Measurements from ENCODE around the gene TH.
"Not testable (repeated sequence)": the region's sequence is repeated elsewhere in the genome, so short reads cannot be mapped to it uniquely, and the experiment has no call there.

The TH gene

DNA sequence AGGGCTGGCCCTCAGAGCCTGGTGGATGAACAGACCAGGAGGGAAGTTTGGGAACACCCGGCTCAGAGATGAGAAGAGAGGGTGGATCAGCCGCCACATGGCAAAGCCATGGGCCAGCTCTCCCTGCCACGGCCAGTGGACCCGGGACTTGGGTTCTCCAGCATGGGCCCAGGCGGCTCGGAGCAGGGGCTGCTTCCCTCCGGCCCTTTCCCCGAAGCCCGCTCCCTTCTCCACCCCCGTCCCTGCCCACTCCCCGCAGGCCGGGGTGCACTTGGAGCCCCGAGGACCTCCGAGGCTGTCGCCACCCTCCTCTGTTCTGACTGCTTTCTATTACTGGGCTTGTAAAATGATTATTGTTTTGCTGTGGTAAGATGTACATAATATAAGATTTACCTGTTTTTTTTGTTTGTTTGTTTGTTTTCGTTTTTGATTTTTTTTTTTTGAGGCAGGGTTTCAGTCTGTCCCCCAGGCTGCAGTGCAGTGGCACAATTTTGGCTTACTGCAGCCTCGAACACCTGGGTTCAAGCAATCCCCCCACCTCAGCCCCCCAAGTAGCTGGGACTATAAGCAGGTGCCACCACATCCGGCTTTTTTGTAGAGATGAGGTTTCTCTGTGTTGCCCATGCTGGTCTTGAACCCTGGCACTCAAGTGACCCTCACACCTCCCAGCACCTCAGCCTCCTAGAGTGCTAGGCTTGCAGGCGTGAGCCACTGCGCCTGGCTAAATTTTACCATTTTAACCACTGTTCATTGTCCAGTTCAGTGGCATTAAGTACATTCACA lies 11.3 kb upstream of the TH start:
- ATAC-seq (ENCODE audit: low read depth): no peak
- Mint-ChIP-seq H3K27me3 (peaks cover 10% of the 10 kb centered on the region), H3K4me1 (no peaks in the 10 kb centered on the region), H3K4me3 (no peak overlapping the region), H3K27ac (no peak overlapping the region), H3K9me3 (no peaks in the 10 kb centered on the region), H3K36me3 (no peaks in the 10 kb centered on the region)
- DNase-seq (ENCODE audit: low spot score in 2 of 2): no peak

DNA sequence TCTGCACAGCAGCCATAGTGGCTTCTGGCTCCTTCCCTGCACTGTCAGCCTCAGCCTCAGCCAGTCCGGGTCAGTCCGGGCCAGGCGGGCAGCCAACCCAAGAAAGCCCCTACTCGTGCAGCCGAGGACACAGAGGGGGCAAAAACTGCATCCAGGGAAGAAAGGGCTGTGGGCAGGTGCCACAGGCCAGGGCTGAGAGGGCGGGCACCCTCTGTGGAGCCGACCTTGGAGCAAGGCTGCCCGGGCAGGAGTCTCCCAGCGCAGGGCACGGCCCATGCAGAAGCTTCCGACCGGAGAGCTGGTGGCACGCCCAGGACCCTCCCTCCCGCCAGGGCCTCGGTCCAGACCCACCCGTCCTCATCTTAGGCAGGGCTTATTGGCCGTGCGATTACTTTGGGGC lies 10.5 kb upstream of the TH start:
- ATAC-seq (ENCODE audit: low read depth) (no peak), DNase-seq (ENCODE audit: low spot score in 2 of 2) (no peak)

DNA sequence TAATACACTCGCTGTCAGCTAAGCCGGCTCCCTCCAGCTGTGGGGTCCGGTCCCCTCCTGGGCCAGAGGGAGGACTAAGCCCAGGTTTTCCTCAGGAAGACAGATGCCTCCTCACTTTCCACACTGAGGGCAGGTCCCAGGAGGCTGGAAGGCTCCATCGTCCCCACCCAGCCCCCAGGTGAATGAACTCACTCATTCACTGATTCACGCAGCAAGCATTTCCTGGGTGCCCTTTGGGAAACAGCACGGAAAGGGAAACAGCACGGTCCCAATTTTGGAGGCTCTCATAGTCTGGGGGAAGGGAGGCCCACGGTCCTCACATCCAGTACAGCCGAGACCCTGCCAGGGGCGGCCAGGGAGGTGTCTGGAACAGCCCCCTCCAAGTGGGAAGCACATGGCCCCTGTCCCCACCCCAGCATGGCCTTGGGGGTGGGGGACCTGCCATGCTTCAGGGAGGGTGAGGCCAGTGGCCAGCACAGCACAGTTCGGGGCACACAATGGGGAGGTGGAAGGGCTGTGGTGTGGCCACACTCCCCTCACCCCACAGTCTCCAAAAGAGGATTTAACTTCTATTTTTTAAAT lies 9.3 kb upstream of the TH start:
- H3K4me1 Mint-ChIP-seq: no peaks in the 10 kb centered on the region
- ATAC-seq (ENCODE audit: low read depth): no peak
- peaks cover 7% of the 10 kb centered on the region for H3K27me3 Mint-ChIP-seq
- no peaks in the 10 kb centered on the region for H3K36me3 Mint-ChIP-seq
- H3K27ac Mint-ChIP-seq: no peak overlapping the region
- DNase-seq (ENCODE audit: low spot score in 2 of 2): no peak
- H3K4me3 Mint-ChIP-seq: no peak overlapping the region
- no peaks in the 10 kb centered on the region for H3K9me3 Mint-ChIP-seq

More for the DNA sequence above, 10.5 kb upstream of the TH start:
- peaks cover 10% of the 10 kb centered on the region for H3K27me3 Mint-ChIP-seq
- no peaks in the 10 kb centered on the region for H3K36me3 Mint-ChIP-seq
- no peak overlapping the region for H3K27ac Mint-ChIP-seq
- H3K9me3 Mint-ChIP-seq: no peaks in the 10 kb centered on the region
- H3K4me3 Mint-ChIP-seq: no peak overlapping the region
- no peaks in the 10 kb centered on the region for H3K4me1 Mint-ChIP-seq

DNA sequence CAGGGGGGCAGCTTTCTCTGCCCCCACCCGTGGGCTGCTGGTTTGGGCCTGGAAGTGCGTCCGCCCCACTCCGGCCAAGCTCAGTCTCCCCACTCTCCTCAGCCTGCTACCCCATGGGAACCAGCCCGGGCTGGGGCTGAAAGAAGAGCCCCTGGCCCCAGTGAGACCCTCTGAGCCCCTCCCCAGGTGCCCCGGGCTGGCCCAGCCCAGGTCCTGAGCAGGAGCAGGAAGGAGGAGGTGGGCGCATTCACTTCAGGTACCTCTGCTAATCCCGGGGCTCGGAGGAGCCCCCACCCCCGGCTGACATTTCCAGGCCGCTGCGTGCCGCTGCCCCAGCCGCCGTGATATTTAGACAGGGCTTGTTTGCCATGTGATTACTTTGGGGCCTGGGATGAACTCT lies 8.7 kb upstream of the TH start:
- no peak overlapping the region for H3K27ac Mint-ChIP-seq
- H3K27me3 Mint-ChIP-seq: peaks cover 7% of the 10 kb centered on the region

DNA sequence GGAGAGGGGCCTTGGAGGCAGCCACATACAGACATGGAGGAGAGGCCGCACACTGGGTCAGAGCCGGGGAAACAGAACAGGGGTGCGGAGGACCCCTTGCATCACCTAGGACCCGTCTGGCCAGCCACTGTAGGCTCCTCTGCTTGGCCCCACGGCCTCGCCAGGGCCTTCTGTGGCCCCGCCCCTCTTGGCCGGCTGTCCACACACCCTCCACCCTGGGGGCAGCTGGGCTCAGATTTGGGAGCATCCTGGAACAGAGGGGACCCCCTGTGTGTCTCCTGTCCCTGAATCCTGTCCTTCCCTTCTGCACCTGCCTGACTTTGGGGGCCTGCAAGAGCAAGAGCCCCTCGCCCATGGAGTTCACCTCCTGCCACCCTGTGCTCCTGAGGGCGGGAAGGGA lies 7.9 kb upstream of the TH start:
- H3K4me3 Mint-ChIP-seq: no peak overlapping the region
- no peaks in the 10 kb centered on the region for H3K36me3 Mint-ChIP-seq
- no peaks in the 10 kb centered on the region for H3K9me3 Mint-ChIP-seq
- no peaks in the 10 kb centered on the region for H3K27me3 Mint-ChIP-seq
- DNase-seq (ENCODE audit: low spot score in 2 of 2): no peak
- no peaks in the 10 kb centered on the region for H3K4me1 Mint-ChIP-seq
- no peak overlapping the region for H3K27ac Mint-ChIP-seq
- ATAC-seq (ENCODE audit: low read depth): no peak

More for the DNA sequence above, 8.7 kb upstream of the TH start:
- ATAC-seq (ENCODE audit: low read depth) (no peak), DNase-seq (ENCODE audit: low spot score in 2 of 2) (no peak)
- no peak overlapping the region for H3K4me3 Mint-ChIP-seq
- H3K36me3 Mint-ChIP-seq: no peaks in the 10 kb centered on the region
- H3K4me1 Mint-ChIP-seq: no peaks in the 10 kb centered on the region
- H3K9me3 Mint-ChIP-seq: no peaks in the 10 kb centered on the region

DNA sequence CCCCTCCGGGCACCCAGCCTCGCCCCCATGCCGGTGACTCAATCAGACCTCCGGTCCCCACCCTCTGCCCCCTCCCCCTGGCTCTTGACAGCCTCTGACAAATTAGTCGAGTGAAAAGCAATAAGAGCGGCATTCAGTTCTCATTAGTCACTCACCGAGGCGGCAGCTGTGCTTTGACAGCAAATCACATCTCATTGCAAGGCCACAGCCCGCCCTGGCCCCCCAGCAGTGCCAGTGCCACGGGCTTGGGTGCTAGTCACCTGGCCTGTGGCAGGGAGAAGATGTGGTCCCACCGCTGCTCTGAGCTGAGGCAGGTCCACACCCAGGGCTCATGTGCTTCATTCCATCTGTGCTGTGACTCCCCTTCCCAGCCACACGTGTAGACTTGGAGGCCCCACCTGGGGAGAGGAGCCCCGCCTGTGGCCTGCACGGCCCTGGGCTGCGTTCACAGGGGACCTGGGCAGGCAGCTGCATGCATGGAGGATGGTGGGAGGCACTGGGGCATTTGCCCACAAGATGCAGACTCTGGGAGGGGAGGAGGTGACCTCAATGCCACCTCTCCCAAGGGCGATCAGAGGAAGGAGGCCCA lies 7.4 kb upstream of the TH start:
- DNase-seq (ENCODE audit: low spot score in 2 of 2) (no peak), ATAC-seq (ENCODE audit: low read depth) (no peak)
- Mint-ChIP-seq H3K4me3 (no peak overlapping the region), H3K27ac (no peak overlapping the region), H3K27me3 (no peaks in the 10 kb centered on the region), H3K36me3 (no peaks in the 10 kb centered on the region), H3K4me1 (no peaks in the 10 kb centered on the region), H3K9me3 (no peaks in the 10 kb centered on the region)

DNA sequence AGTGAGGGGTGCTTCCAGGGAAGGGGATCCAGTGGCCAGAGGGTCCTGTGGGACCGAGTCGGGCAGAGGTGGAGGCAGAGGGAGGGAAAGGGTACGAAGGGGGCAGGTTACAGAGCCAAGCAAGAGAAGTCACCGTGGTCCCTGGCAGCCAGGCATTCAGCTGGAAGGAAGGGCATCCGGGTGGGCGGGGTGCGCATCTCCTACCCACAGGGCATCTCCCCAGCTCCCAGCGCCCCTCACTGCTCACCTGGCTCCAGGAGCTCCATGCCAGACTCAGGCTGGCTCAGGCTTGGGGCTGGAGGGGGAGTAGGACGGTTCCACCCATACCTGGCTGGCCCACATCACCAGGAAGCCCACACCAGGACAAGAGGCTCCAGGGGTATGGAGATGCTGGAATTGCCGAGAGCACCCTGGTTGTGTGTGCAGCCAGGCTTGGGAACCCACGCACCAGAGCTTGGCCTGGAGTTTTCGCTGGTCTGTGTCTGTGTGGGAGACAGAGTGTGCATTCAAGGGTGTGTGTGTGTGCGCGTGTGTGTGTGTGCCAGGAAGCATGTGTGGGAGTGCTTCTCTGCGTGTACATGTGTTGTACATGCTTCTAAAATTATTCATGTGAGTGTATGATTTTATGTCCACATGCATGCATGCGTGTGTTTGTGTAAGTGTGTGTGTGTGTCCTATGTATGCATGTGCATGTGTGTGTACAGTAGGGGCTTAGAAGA lies 6.6 kb upstream of the TH start:
- not testable (repeated sequence) for H3K4me3 Mint-ChIP-seq; H3K27ac Mint-ChIP-seq; H3K27me3 Mint-ChIP-seq; DNase-seq (ENCODE audit: low spot score in 2 of 2); H3K36me3 Mint-ChIP-seq; H3K4me1 Mint-ChIP-seq; ATAC-seq (ENCODE audit: low read depth); H3K9me3 Mint-ChIP-seq

DNA sequence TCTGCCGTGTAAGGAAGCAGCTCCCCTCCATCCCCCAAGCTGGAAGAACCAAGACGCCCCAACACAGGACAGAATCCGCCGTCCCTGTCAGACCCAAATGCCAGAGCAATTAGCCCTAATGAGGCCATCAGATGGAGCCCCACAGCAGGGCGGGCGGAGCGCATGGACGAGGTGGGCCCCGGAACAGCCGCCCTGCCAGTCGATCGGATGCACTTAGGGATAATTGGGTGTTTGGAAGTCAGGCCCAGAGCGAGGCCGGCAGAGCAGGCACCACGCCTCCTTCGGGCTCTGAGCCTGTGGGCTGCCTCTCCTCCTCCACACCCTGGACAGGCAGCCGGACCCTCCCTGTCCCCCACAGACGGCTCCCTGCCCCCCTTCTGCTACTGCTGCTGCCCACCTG lies 5.5 kb upstream of the TH start:
- H3K27ac Mint-ChIP-seq: no peak overlapping the region
- no peaks in the 10 kb centered on the region for H3K4me1 Mint-ChIP-seq
- DNase-seq (ENCODE audit: low spot score in 2 of 2) (no peak), ATAC-seq (ENCODE audit: low read depth) (no peak)
- H3K4me3 Mint-ChIP-seq: no peak overlapping the region
- no peaks in the 10 kb centered on the region for H3K27me3 Mint-ChIP-seq
- H3K9me3 Mint-ChIP-seq: no peaks in the 10 kb centered on the region
- no peaks in the 10 kb centered on the region for H3K36me3 Mint-ChIP-seq

DNA sequence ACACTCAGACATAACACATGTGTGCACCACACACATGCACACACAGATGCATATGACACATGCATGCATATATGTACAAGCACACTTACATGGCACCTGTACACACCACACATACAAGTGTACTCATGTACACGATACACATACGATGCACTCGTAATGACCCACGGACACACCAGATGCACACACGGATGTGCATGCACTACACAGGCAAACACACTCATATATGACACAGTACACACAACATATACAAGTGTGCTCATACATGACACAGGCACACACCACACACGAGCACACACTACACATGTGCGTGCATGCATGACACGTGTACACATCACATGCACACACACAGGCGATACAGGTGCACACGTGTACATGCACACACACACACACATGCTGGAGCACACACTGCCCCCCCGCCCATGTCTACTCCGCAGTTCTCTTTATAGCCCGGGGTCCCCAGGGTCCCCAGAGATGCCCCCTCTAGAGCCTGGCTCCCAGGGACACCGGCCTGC lies 4.8 kb upstream of the TH start:
- Mint-ChIP-seq H3K27me3 (no peaks in the 10 kb centered on the region), H3K27ac (no peak overlapping the region), H3K36me3 (no peaks in the 10 kb centered on the region), H3K4me1 (no peaks in the 10 kb centered on the region), H3K4me3 (no peak overlapping the region), H3K9me3 (no peaks in the 10 kb centered on the region)
- DNase-seq (ENCODE audit: low spot score in 2 of 2): no peak
- ATAC-seq (ENCODE audit: low read depth): no peak

DNA sequence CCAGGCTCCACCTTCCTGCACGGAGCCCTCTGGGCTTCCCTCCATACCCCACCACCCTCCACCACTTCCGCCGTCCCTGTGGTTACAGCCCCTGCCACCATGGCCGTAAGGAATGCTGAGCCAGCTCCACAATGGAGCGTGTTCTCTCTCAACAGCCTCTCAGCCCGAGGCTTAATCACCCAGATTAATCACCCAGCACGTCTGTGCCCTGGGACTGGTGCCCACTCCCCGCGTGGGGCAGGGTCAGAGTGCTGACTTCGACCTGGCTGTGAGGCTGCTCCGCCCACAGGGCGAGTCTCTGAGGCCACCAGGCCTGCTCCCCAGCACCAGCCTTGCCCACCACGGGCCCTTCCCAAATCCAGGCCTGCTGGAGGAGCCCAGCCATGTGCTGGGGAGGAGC lies 4.0 kb upstream of the TH start:
- Mint-ChIP-seq H3K4me3 (no peak overlapping the region), H3K36me3 (no peaks in the 10 kb centered on the region), H3K27ac (no peak overlapping the region), H3K27me3 (no peaks in the 10 kb centered on the region), H3K9me3 (no peaks in the 10 kb centered on the region), H3K4me1 (no peaks in the 10 kb centered on the region)
- ATAC-seq (ENCODE audit: low read depth) (no peak), DNase-seq (ENCODE audit: low spot score in 2 of 2) (no peak)

DNA sequence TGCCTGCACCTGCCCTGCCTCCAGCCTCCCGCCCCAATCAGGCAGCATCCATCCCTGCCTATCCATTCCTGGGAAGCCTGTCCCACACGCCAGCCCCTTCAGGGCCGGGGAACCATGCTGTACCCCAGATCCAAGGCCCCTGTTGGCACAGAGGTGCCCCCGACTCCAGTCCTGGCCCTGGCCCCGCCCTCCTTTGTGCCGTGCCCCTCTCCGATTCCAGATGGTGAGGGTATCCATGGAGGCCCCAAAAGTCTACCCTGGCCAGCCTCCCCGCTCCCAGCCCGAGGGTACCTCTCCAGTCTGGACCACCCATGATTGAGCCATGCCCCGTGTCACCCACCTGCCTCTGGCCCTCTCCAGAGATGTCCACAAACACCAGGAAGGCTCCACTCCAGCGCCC lies 2.7 kb upstream of the TH start:
- H3K27ac Mint-ChIP-seq: no peak overlapping the region
- no peaks in the 10 kb centered on the region for H3K27me3 Mint-ChIP-seq
- DNase-seq (ENCODE audit: low spot score in 2 of 2) (no peak), ATAC-seq (ENCODE audit: low read depth) (no peak)
- no peaks in the 10 kb centered on the region for H3K4me1 Mint-ChIP-seq
- no peaks in the 10 kb centered on the region for H3K36me3 Mint-ChIP-seq
- H3K4me3 Mint-ChIP-seq: no peak overlapping the region
- H3K9me3 Mint-ChIP-seq: no peaks in the 10 kb centered on the region

DNA sequence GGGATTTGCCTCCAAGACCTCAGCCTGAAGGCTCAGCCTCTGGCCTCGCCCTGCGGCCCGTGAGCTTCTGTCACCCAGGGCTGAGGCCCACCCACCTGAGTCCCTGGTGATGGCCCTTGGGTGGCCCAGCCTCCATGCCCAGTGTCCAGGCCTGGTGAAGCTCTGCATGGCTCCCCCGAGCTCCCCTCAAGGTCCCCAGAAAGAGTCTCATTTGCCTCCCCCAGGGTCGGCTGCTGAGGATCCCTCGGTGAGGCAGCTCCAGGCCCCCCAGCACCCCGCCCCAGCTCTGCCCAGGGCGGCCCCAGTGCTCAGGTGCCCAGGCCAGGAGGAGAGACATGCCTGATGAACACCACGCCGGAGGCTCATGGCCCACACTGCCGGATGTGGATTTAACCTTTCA lies 2.1 kb upstream of the TH start:
- Mint-ChIP-seq H3K4me3 (no peak overlapping the region), H3K4me1 (no peaks in the 10 kb centered on the region), H3K27me3 (no peaks in the 10 kb centered on the region), H3K36me3 (no peaks in the 10 kb centered on the region), H3K9me3 (no peaks in the 10 kb centered on the region), H3K27ac (no peak overlapping the region)
- no peak for ATAC-seq (ENCODE audit: low read depth)
- DNase-seq (ENCODE audit: low spot score in 2 of 2): no peak

DNA sequence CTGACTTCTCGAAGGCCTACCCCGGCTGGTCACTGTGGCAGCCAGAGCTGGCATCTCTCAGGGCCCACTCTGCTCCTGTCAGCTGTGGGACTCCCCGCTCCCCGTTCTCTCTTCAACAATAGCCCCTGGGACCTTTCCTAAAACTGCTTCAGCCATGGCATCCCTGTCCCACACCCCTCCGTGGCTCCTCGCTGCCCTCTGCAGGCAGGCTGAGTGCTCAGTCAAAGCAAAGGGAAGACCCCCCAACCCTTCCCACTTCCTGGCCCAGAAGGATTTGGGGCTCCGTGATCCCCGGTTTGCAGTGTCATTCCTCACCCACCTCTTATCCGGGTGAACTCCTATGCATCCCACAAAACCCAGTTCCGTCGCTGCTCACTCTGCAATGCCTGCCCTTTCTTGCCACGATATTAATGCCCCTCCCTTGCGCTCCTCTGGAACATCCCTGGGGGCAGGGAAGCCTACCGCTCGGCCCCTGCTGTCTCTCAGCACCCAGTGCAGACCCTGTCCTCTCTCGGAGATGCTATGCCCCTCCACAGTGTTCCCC lies 1.6 kb upstream of the TH start:
- no peaks in the 10 kb centered on the region for H3K9me3 Mint-ChIP-seq
- no peaks in the 10 kb centered on the region for H3K4me1 Mint-ChIP-seq
- no peak for ATAC-seq (ENCODE audit: low read depth)
- no peak overlapping the region for H3K27ac Mint-ChIP-seq
- H3K36me3 Mint-ChIP-seq: no peaks in the 10 kb centered on the region
- no peaks in the 10 kb centered on the region for H3K27me3 Mint-ChIP-seq
- DNase-seq (ENCODE audit: low spot score in 2 of 2): no peak
- H3K4me3 Mint-ChIP-seq: no peak overlapping the region

DNA sequence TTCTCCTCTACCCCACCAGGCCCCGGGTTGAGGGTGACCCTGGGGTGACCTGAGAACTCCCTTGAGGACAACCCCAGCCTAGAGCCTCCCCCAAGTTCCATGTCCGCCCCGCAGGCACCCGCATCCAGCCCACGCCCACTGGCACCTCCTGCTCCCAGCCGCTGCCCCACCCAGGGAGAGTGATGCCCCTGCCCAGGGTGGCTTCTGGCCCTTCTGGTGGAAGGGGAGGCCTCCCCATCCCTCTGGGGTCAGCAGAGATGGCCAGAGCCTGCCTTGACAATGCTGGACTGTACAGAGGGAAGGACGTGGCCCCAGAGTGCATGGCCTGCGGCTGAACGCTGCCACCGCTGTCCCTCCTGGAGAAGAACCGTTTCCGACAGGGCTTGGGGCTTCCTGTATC lies 1.1 kb upstream of the TH start:
- no peak for ATAC-seq (ENCODE audit: low read depth)

More for the DNA sequence above, 1.1 kb upstream of the TH start:
- no peak for DNase-seq (ENCODE audit: low spot score in 2 of 2)
- Mint-ChIP-seq H3K27ac (no peak overlapping the region), H3K9me3 (no peaks in the 10 kb centered on the region), H3K27me3 (peaks cover 3% of the 10 kb centered on the region), H3K4me1 (no peaks in the 10 kb centered on the region), H3K4me3 (no peak overlapping the region), H3K36me3 (no peaks in the 10 kb centered on the region)

Measured in memory B cell (primary cell).